GM12872 (cell line): Measurements from ENCODE around the gene APLF.

ENCODE experiments used
- TF ChIP-seq, protein P1 (sequence below): IDR thresholded peaks from 3 replicates; pipeline ENCODE4 v1.5.1; 2011; ENCODE audit warnings: low read depth, mild to moderate bottlenecking, low read length, moderate library complexity; ENCODE audit not compliant: insufficient read depth

Gene APLF, protein sequence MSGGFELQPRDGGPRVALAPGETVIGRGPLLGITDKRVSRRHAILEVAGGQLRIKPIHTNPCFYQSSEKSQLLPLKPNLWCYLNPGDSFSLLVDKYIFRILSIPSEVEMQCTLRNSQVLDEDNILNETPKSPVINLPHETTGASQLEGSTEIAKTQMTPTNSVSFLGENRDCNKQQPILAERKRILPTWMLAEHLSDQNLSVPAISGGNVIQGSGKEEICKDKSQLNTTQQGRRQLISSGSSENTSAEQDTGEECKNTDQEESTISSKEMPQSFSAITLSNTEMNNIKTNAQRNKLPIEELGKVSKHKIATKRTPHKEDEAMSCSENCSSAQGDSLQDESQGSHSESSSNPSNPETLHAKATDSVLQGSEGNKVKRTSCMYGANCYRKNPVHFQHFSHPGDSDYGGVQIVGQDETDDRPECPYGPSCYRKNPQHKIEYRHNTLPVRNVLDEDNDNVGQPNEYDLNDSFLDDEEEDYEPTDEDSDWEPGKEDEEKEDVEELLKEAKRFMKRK

DNA sequence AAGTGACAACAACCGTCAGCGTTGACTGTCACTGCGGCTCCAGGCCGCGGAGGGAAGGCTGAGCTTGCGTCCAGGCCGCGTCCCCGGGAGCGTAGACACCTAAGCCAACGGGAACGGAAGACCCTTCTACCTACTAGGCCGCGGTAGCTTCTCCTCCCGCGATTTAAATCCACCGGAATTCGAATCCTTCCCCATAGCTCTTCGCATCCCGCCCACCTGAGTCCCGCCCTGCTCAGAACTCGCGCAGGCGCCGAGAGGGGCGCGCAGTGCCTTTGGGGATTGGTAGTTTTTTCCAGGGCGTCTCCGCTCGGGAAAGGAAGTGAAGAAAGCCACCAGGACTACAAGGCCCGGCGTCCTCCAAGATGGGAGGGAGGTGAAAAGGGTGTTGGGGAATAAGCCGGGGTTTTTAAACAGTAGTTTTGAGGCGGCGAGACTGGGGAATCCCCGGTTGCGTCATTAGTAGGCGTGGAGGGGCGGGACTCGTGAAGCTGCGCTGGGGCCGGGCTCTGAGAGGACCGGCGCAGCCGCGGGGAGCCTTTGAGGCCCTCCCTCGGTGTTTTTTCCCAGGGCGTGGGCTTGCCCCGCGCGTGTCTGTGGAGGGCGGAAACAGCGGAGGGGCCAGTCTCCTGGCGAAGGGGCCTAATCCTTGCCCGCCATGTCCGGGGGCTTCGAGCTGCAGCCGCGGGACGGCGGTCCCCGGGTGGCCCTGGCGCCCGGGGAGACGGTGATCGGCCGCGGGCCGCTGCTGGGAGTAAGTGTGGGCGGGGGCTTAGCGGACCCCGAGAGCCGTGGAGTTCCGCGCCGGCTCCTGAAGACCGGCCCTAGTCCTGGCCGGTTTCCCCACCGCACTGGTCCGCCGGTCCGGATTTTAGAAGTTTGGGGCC is at the start of gene APLF, which contains the start of gene FBXO48:
TSS of gene APLF (plus strand) at position 509 of the 884 bp plus-strand sequence. CDS start at position 656, 147 bp downstream.
TSS of gene FBXO48 (minus strand) at position 218 of the 884 bp plus-strand sequence. CDS start 2,149 bp downstream, outside the sequence.
- TF ChIP-seq, protein P1, sequence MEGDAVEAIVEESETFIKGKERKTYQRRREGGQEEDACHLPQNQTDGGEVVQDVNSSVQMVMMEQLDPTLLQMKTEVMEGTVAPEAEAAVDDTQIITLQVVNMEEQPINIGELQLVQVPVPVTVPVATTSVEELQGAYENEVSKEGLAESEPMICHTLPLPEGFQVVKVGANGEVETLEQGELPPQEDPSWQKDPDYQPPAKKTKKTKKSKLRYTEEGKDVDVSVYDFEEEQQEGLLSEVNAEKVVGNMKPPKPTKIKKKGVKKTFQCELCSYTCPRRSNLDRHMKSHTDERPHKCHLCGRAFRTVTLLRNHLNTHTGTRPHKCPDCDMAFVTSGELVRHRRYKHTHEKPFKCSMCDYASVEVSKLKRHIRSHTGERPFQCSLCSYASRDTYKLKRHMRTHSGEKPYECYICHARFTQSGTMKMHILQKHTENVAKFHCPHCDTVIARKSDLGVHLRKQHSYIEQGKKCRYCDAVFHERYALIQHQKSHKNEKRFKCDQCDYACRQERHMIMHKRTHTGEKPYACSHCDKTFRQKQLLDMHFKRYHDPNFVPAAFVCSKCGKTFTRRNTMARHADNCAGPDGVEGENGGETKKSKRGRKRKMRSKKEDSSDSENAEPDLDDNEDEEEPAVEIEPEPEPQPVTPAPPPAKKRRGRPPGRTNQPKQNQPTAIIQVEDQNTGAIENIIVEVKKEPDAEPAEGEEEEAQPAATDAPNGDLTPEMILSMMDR = no peak

DNA sequence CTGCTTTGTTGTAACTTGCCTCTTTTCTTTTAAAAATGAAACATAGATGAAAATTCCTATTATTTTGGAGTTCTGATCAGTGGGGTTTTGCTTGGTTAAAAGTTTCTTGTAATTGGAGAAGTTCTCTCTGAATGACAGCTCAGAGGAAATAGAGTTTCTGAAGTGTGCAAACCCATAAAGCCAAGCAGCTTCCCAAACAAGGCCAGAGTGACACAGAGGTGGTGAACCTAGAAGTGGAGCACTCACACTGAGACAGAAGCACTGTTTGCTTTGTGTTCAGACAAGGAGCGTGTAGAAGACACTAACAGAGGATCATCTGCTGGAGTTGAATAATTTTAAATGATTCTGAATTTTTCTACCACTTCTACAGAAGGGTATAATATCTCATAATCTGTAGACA is 49.5 kb upstream of the APLF start:
- TF ChIP-seq, protein P1 = no peak

DNA sequence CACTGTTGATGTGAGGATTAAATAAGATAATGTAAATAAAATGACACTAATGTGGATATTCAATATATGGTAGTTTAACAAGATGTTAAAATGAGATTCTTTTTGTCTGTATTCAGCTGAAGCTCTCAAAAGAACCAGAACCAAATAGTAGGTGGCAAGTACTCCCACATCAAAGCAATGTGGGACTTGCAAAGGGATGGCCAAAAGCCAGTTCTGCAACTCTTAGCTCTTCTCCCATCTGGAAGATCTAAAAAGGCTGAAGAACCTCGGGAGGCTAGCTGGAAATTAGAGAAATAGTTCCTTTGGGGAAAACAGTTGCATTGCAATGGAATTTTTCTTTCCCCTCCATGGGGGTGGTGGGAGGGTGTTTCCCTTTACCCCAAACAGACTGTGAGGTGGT is 49.0 kb upstream of the APLF start:
- TF ChIP-seq, protein P1 = no peak

DNA sequence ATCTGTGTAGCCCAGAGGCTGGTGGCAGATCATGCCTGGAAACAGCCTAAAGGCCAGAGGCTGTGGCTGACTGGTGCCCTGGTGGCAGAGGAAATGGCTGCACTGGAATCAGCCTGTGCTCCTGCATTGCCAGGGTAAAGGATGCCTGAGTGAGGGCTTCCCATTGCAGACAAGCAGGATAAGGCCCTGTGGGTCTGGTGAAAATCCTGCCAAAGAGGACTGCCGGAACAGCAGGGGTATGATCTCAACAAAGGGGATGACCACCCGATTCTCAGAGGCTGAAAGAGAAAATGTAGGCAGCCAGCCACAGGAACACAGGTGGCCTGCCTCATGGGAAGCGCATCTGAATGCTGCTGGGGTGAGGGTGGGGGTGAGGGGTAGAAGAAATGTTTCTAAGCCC is 48.5 kb upstream of the APLF start:
- TF ChIP-seq, protein P1 = peak; percentile 38; the same call in 1 of the 3 replicates

DNA sequence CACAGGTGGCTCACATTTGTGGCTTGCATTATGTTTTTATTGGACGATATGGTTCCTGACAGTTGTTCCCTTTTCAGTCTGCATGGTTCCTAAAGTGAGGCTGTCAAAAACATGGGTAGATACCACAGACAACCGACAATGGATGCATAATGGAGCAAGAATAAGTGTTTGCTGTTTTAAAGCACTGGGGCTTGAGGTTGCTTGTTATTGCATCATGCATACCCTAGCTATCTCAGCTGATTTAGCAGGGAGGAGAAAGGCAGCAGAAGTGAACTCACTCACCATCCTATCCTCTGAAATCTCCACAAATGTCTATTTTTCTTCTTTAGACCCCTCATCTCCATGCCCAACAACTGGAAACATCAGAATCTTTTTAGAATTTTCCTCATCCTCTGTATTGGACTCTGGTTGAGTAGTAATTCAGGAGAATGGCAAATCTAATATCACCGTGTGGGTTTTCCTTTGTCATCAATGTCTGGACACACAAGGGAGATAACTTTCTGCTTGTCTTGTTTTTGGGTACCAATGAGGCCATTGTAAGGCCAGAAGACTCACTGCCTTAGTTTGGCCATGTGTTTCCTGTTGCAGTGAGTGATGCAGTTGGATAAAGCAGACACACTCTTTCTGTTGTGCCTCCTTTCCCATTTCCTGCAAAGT is 47.0 kb upstream of the APLF start:
- TF ChIP-seq, protein P1 = no peak

DNA sequence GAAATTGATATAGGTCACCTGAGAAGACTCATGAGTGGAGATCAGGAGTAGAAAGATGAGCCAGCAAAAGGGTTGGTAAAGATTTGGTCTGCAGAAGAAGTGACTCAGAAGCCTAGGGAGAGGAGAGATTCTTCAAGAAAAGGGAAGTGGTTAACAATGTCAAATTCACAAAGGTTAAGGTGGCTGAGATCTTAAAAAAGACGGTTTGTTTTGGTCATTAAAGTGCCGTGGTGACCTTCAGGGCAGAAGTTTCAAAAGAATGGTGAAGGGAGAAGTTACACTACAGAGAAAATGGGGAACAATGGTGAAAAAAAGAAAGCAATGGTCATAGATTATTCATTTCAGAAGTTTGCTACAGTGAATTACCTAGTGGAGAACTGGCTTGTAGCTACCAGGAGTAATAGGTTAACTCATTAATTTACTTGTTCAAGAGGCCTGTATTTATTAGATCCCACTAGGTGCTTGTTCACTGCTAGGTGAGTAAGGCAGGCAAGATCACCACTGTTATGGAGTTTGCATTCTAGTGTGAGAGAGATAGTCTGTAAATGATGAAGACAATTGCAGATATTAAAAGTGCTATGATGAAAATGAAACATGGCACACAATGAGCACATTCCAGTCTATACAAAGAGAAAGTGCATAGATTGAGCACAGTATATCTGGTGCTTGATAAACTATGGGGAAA is 43.3 kb upstream of the APLF start:
- TF ChIP-seq, protein P1 = no peak
